Esophagus muscularis mucosa (tissue), 4 donors: ENCODE results near the gene E2F6. TPM values are rescaled to one million over a fixed set of nuclear protein-coding genes. Genes with fewer than 3 reads are reported as not detected.

Experiments
- DNase-seq: peaks from one replicate; pipeline ENCODE4 v3.0.0-alpha.2; 2017; ENCODE audit errors: extremely low spot score
- H3K27ac ChIP-seq, 4 donors: fragments of 200-600 bp; sonication (generic); replicated peaks in 1 of 4; 1 replicate in 3 of 4; 2 replicates in 1 of 4; pipeline ENCODE4 v1.5.1; 2016 to 2019; ENCODE audit warnings: mild to moderate bottlenecking in 1 of 4
- H3K27me3 ChIP-seq, 4 donors: fragments of 200-600 bp; sonication (generic); one replicate each; pipeline versions ENCODE4 v1.5.1 to v1.6.0; 2016 to 2019
- H3K36me3 ChIP-seq, 4 donors: fragments of 200-600 bp; sonication (generic); one replicate each; pipeline ENCODE4 v1.5.1; 2016 to 2019
- H3K4me1 ChIP-seq, 4 donors: fragments of 200-600 bp; sonication (generic); one replicate each; pipeline ENCODE4 v1.5.1; 2016 to 2019
- H3K4me3 ChIP-seq, 4 donors: fragments of 200-600 bp; sonication (generic); 1 replicate in 2 of 4; 2 replicates in 2 of 4; pipeline ENCODE4 v1.5.1; 2016 to 2019; ENCODE audit warnings: mild to moderate bottlenecking in 4 of 4, moderate library complexity in 1 of 4
- H3K9me3 ChIP-seq, 4 donors: fragments of 200-600 bp; sonication (generic); 1 replicate in 3 of 4; 2 replicates in 1 of 4; pipeline ENCODE4 v1.5.1; 2016 to 2019
- CTCF ChIP-seq, 3 experiments: fragments of 200-600 bp in 2 of 3; fragments of 450-650 bp in 1 of 3; sonication (generic) in 2 of 3; IDR thresholded peaks; one replicate each; pipeline ENCODE4 v1.5.1; 2017 to 2019; ENCODE audit warnings: antibody characterized with exemption in 3 of 3, mild to moderate bottlenecking in 2 of 3, moderate library complexity in 1 of 3
- EP300 ChIP-seq: sonication (generic); formaldehyde crosslinking; IDR thresholded peaks from one replicate; pipeline ENCODE4 v1.6.1; 2017; ENCODE audit warnings: antibody characterized with exemption
- POLR2A ChIP-seq: fragments of 450-650 bp; IDR thresholded peaks from one replicate; pipeline ENCODE4 v1.6.1; 2017; ENCODE audit warnings: antibody characterized with exemption, moderate library complexity, mild to moderate bottlenecking, low read depth
- POLR2AphosphoS5 ChIP-seq, 2 donors: sonication (generic); formaldehyde crosslinking; IDR thresholded peaks; one replicate each; pipeline ENCODE4 v1.6.1; 2017; ENCODE audit warnings: antibody characterized with exemption in 2 of 2
- WGBS: methylation state at CpG from one replicate; pipeline ENCODE4 v1.1.5; 2018; 5-methylcytosine and 5-hydroxymethylcytosine counted together
- intact Hi-C: fragments of 100-400 bp; cut with DNase I; formaldehyde crosslinking; loops from one replicate; pipeline ENCODE4 v1.15.1; 2023
- total RNA-seq, 4 donors: library from RNA; depleted of rRNA; stranded (reverse); fragments of >200 nt; gene quantifications; one replicate each; pipeline versions ENCODE4 v1.1.0 to v1.2.1, GENCODE V29; 2016

Gene E2F6
- total RNA-seq, 4 donors from 2014 or later: 10.9 to 18.0 (median 17.0) TPM

DNA sequence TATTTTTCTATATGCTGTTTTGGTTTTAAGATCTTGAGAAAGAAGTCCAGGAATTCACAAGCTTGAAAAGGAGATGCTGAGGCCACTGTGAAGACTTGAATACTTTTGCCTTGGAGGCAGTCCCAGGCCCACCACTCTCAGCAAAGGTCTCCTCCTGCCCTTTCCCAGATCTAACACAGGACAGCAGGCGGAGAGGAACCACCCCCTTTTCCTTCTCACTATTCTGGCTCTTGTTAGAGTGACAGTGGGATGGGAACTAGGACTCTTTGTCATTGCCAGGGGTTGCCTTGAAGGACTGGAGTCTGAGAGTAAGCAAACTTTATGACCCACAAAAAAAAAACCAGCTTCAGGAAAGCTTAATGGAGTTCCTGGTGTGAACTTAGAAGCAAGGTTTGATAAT, 54.7 kb downstream of the E2F6 start:
- no peaks in the 10 kb centered on the region for H3K36me3 ChIP-seq
- no peaks in the 10 kb centered on the region for H3K27me3 ChIP-seq
- H3K9me3 ChIP-seq: no peaks in the 10 kb centered on the region
- TF ChIP-seq POLR2AphosphoS5 (IDR thresholded peaks at IDR 0.05): no peak
- TF ChIP-seq POLR2A: no peak
- TF ChIP-seq CTCF (IDR thresholded peaks at IDR 0.05): no peak
- TF ChIP-seq EP300: no peak
- no peak overlapping the region for H3K27ac ChIP-seq
- peak overlapping the region in 2 of 4 donors; percentile 36 to 44 for H3K4me3 ChIP-seq
- no peak for DNase-seq
- H3K4me1 ChIP-seq: peaks cover 7 to 35% (median 28%) of the 10 kb centered on the region in 4 donors
- WGBS: 57% methylated on average over 1 of the region's 1 CpG
- intact Hi-C loops: loop anchor here (10.0 kb wide), 1 partner anchor 276 kb away; a partner anchor contains a TSS

GRCh38 chr2:11410101-11410500, 55.9 kb downstream of the E2F6 start:
- Histone ChIP-seq H3K9me3 (no peaks in the 10 kb centered on the region), H3K27ac (no peak overlapping the region), H3K4me1 (peaks cover 10 to 43% (median 36%) of the 10 kb centered on the region in 4 donors), H3K4me3 (no peak overlapping the region), H3K36me3 (no peaks in the 10 kb centered on the region), H3K27me3 (no peaks in the 10 kb centered on the region)
- 91% methylated on average over 5 of the region's 5 CpGs for WGBS
- no peak for DNase-seq
- TF ChIP-seq POLR2A (no peak), EP300 (no peak), CTCF (IDR thresholded peaks at IDR 0.05) (no peak), POLR2AphosphoS5 (IDR thresholded peaks at IDR 0.05) (no peak)
- intact Hi-C loops: loop anchor here (10.0 kb wide), 1 partner anchor 275 kb away; a partner anchor contains a TSS

DNA sequence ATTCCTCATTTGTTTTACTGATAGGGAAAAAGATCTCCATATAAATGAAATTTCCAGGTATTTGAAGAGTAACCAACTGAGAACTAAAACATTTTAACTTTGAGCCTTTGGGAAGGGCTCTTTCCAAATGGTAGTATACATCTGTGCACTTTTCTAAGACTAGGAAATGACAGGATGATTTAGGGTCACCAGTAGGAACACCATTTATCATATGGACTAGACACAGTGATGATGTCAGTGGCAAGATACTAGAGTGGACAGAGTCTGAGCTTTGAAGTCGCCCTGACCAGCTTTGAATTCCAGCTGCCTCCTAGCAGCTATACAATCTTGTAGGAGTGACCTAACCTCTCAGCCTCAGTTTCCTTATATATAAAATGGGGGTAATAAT, 56.4 kb downstream of the E2F6 start:
- DNase-seq: no peak
- WGBS: 83% methylated on average over 1 of the region's 1 CpG
- no peaks in the 10 kb centered on the region for H3K27me3 ChIP-seq
- H3K4me1 ChIP-seq: peaks cover 12 to 45% (median 39%) of the 10 kb centered on the region in 4 donors
- no peak overlapping the region for H3K4me3 ChIP-seq
- intact Hi-C loops: loop anchor here (5.0 kb wide), 1 partner anchor 67 kb away; the partner anchor contains the start of gene ROCK2
- no peak overlapping the region for H3K27ac ChIP-seq
- TF ChIP-seq EP300 (no peak), POLR2AphosphoS5 (IDR thresholded peaks at IDR 0.05) (no peak), CTCF (IDR thresholded peaks at IDR 0.05) (no peak), POLR2A (no peak)
- H3K9me3 ChIP-seq: no peaks in the 10 kb centered on the region
- no peaks in the 10 kb centered on the region for H3K36me3 ChIP-seq

GRCh38 chr2:11408959-11409571, 56.9 kb downstream of the E2F6 start:
- Histone ChIP-seq H3K27me3 (no peaks in the 10 kb centered on the region), H3K9me3 (no peaks in the 10 kb centered on the region), H3K36me3 (no peaks in the 10 kb centered on the region), H3K27ac (no peak overlapping the region), H3K4me3 (no peak overlapping the region), H3K4me1 (peaks cover 13 to 49% (median 39%) of the 10 kb centered on the region in 4 donors)
- intact Hi-C loops: loop anchor here (5.0 kb wide), 1 partner anchor 67 kb away; the partner anchor contains the start of gene ROCK2
- 68% methylated on average over 1 of the region's 1 CpG for WGBS
- no peak for DNase-seq
- TF ChIP-seq POLR2A (no peak), POLR2AphosphoS5 (IDR thresholded peaks at IDR 0.05) (no peak), EP300 (no peak), CTCF (IDR thresholded peaks at IDR 0.05) (no peak)
